ENCODE results near the gene BCL3. TPM values are rescaled to one million over a fixed set of nuclear protein-coding genes. Genes with fewer than 3 reads are reported as not detected.
A peak's percentile ranks its signal among the peaks of the same experiment; 100 is the strongest.

Gene BCL3
- total RNA-seq, 2 donors from 2014 or later, result 76.4 to 99.5 TPM

DNA sequence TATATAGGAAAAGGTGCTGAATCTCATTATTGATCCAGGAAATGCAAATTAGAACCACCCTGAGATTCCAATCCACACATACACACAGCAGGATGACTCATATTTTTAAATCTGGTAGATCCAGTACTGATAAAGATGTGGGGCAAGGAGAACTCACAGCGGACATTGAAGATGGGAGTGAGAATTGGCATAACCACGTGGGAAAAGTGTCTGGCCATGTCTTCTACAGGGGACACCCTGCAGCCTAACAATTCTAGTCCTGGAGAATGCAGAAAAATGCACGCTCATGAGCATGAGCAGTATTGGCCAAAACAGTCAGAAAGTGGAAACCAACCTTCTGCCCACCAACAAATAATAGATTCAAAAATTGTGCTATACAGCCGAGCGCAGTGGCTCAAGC, 13.5 kb upstream of the BCL3 start:
- Histone ChIP-seq H3K27me3 (no peaks in the 10 kb centered on the region), H3K36me3 (no peaks in the 10 kb centered on the region), H3K4me1 (no peaks in the 10 kb centered on the region), H3K27ac (peak overlapping the region; percentile 8), H3K4me3 (no peak overlapping the region), H3K9me3 (no peaks in the 10 kb centered on the region), H3K9ac (ENCODE audit: low read depth in 2 of 2, low read length in 2 of 2) (peak overlapping the region in 1 of 2 donors; percentile 0)
- TF ChIP-seq, protein P1, sequence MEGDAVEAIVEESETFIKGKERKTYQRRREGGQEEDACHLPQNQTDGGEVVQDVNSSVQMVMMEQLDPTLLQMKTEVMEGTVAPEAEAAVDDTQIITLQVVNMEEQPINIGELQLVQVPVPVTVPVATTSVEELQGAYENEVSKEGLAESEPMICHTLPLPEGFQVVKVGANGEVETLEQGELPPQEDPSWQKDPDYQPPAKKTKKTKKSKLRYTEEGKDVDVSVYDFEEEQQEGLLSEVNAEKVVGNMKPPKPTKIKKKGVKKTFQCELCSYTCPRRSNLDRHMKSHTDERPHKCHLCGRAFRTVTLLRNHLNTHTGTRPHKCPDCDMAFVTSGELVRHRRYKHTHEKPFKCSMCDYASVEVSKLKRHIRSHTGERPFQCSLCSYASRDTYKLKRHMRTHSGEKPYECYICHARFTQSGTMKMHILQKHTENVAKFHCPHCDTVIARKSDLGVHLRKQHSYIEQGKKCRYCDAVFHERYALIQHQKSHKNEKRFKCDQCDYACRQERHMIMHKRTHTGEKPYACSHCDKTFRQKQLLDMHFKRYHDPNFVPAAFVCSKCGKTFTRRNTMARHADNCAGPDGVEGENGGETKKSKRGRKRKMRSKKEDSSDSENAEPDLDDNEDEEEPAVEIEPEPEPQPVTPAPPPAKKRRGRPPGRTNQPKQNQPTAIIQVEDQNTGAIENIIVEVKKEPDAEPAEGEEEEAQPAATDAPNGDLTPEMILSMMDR (IDR thresholded peaks at IDR 0.05), result no peak
- intact Hi-C loops (cut with DNase I), result no loop called here
- DNase-seq, result no peak

DNA sequence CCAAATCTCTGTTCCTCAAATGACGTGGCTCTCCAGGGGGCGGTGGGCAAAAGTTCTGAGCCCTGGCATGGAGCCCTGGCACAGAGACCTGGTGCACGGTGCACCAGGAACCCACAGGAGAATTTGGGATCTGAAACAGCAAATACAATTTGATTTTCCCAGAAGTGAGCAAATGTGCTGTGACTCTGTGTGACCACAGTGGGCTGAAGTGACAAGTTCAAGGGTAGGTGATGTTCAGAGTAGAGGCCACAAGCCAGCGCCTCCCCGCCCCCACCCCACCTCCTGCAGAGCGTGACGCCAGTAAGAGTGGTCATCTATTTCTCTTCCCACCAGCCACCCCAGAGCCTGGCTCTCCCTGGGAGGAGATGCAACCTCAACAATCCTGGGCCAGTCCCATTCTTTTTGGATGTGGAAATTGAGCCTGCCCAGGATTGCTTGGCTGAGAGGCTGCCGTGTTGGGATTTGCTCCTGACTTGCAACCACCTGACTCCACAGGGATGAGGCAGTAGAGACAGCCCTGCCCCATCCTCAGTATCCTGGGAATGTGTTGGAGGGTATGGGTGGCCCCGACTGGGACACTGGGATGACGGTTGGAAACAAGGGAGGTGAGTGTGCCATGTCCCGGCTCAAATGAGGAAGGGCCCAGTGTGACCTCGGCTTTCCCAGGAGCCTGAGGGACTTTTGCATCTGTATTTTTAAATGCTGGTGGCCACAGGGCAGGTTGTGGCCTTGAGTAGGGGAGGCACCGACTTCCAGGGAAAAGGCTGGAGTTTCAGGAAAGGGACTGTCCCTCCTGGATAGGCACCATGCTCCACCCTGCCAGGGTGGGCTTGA, 11.1 kb upstream of the BCL3 start:
- intact Hi-C loops (cut with DNase I), result no loop called here
- H3K9me3 ChIP-seq, result no peaks in the 10 kb centered on the region
- no peaks in the 10 kb centered on the region for H3K27me3 ChIP-seq
- TF ChIP-seq, protein P1 (IDR thresholded peaks at IDR 0.05), result no peak
- no peak for DNase-seq
- H3K4me3 ChIP-seq, result no peak overlapping the region
- H3K9ac ChIP-seq (ENCODE audit: low read depth in 2 of 2, low read length in 2 of 2), result no peak overlapping the region
- H3K4me1 ChIP-seq, result peaks cover 18% of the 10 kb centered on the region
- H3K36me3 ChIP-seq, result no peaks in the 10 kb centered on the region
- H3K27ac ChIP-seq, result no peak overlapping the region

DNA sequence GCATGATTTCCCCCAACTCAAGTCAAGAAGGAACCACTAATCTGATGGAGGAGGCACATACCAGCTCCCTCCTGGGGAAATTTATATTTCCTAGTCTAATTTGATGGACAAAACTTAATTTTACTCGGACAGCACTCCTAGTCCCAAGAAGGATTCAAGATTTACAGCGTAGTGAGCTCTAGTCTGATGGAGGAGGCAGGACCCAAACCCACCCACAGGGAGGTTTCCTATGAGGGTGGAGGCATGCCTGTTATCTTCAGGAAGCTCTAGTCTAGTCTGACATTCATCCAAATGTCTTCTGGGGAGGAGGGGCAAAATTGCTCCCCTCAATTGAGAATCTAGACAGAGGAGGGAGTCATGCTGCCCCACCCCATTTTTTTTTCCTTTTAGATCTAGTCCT, 10.4 kb upstream of the BCL3 start:
- Histone ChIP-seq H3K9ac (ENCODE audit: low read depth in 2 of 2, low read length in 2 of 2) (no peak overlapping the region), H3K4me1 (peaks cover 25% of the 10 kb centered on the region), H3K27ac (no peak overlapping the region), H3K4me3 (no peak overlapping the region), H3K36me3 (no peaks in the 10 kb centered on the region), H3K27me3 (no peaks in the 10 kb centered on the region), H3K9me3 (no peaks in the 10 kb centered on the region)
- TF ChIP-seq, protein P1 (IDR thresholded peaks at IDR 0.05), result no peak
- no peak for DNase-seq
- intact Hi-C loops (cut with DNase I), result no loop called here

GRCh38 chr19:44738603-44739558, 9.6 kb upstream of the BCL3 start:
- peaks cover 29% of the 10 kb centered on the region for H3K4me1 ChIP-seq
- TF ChIP-seq, protein P1 (IDR thresholded peaks at IDR 0.05), result no peak
- peak; percentile 68 for DNase-seq
- no peak overlapping the region for H3K4me3 ChIP-seq
- H3K27ac ChIP-seq, result no peak overlapping the region
- intact Hi-C loops (cut with DNase I), result no loop called here
- no peaks in the 10 kb centered on the region for H3K9me3 ChIP-seq
- H3K27me3 ChIP-seq, result no peaks in the 10 kb centered on the region
- peak overlapping the region in 1 of 2 donors; percentile 30 for H3K9ac ChIP-seq (ENCODE audit: low read depth in 2 of 2, low read length in 2 of 2)
- no peaks in the 10 kb centered on the region for H3K36me3 ChIP-seq

DNA sequence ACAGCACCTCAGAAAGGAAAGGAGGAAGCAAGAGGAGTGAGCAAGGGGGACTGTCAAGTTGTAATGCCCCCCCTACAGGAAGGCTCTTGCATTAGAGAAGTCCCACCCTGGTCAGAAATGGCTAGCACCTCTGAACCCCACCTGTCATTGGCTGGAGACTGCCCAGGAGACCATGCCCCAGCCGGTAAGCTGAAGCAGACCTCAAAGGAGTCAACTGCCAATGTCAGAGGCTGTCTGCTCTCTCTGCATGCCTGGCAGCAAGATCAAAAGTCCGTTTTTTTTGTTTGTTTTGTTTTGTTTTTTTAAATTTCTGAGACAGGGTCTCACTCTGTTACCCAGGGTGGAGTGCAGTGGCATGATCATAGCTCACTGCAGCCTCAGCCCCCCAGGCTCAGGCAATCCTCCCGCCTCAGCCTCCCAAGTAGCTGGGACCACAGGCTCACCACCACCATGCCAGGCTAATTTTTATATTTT, 8.1 kb upstream of the BCL3 start:
- Histone ChIP-seq H3K9ac (ENCODE audit: low read depth in 2 of 2, low read length in 2 of 2) (peak overlapping the region; percentile 24 to 46), H3K27ac (peak overlapping the region; percentile 99)
- intact Hi-C loops (cut with DNase I), result no loop called here

More for the DNA sequence above, 8.1 kb upstream of the BCL3 start:
- DNase-seq, result peak; percentile 34
- Histone ChIP-seq H3K4me1 (peaks cover 36% of the 10 kb centered on the region), H3K27me3 (no peaks in the 10 kb centered on the region), H3K4me3 (no peak overlapping the region), H3K36me3 (no peaks in the 10 kb centered on the region), H3K9me3 (no peaks in the 10 kb centered on the region)
- TF ChIP-seq, protein P1 (IDR thresholded peaks at IDR 0.05), result no peak
